Activated CD8-positive, alpha-beta memory T cell treated with anti-CD3 and anti-CD28 coated beads for 4 hours (primary cell): ENCODE data around the gene KCNMA1.

Experiments
- DNase-seq, 2 donors: peaks; one replicate each; pipeline ENCODE4 v3.0.0-alpha.2; 2020; ENCODE audit warnings: low read depth in 2 of 2

Gene KCNMA1

GRCh38 chr10:77510294-77510693 lies 127.3 kb downstream of the KCNMA1 start:
- no peak for DNase-seq

- no peak for DNase-seq
These were observed 128.2 kb downstream of the KCNMA1 start for GRCh38 chr10:77509391-77509790.

- no peak for DNase-seq
These were observed 130.2 kb downstream of the KCNMA1 start for GRCh38 chr10:77507291-77507880.

GRCh38 chr10:77506517-77507200 lies 130.9 kb downstream of the KCNMA1 start:
- DNase-seq = no peak

GRCh38 chr10:77505431-77506334 lies 131.9 kb downstream of the KCNMA1 start:
- DNase-seq = no peak

- DNase-seq = no peak
These were observed 132.7 kb downstream of the KCNMA1 start for GRCh38 chr10:77504873-77505257.

- DNase-seq = no peak
These were observed 133.3 kb downstream of the KCNMA1 start for GRCh38 chr10:77504196-77504872.

GRCh38 chr10:77501846-77502261 lies 135.8 kb downstream of the KCNMA1 start:
- DNase-seq = no peak

GRCh38 chr10:77501152-77501845 lies 136.3 kb downstream of the KCNMA1 start:
- no peak for DNase-seq

- no peak for DNase-seq
These were observed 136.9 kb downstream of the KCNMA1 start for GRCh38 chr10:77500754-77501151.

- no peak for DNase-seq
These were observed 138.8 kb downstream of the KCNMA1 start for GRCh38 chr10:77498829-77499228.

GRCh38 chr10:77498210-77498609 lies 139.4 kb downstream of the KCNMA1 start:
- no peak for DNase-seq

- DNase-seq = no peak
These were observed 139.9 kb downstream of the KCNMA1 start for GRCh38 chr10:77497748-77498147.

- no peak for DNase-seq
These were observed 140.6 kb downstream of the KCNMA1 start for GRCh38 chr10:77496941-77497420.

- no peak for DNase-seq
These were observed 142.7 kb downstream of the KCNMA1 start for GRCh38 chr10:77494756-77495541.

- no peak for DNase-seq
These were observed 143.3 kb downstream of the KCNMA1 start for GRCh38 chr10:77494327-77494726.

GRCh38 chr10:77493851-77494261 lies 143.8 kb downstream of the KCNMA1 start:
- DNase-seq = no peak

- DNase-seq = no peak
These were observed 144.3 kb downstream of the KCNMA1 start for GRCh38 chr10:77493239-77493806.

- no peak for DNase-seq
These were observed 145.1 kb downstream of the KCNMA1 start for GRCh38 chr10:77492368-77492994.
